Pancreas (tissue), 10 donors: Measurements from ENCODE around the gene PARD3. TPM values are rescaled to one million over a fixed set of nuclear protein-coding genes. Genes with fewer than 3 reads are reported as not detected.

Source experiments
- ATAC-seq, 4 donors: fragments of 200-7000 bp; cut with Tn5 transposase; one replicate each; pipeline versions ENCODE4 v1.8.0 to v1.9.1; 2020; ENCODE audit warnings: mild to moderate bottlenecking in 4 of 4, moderate library complexity in 4 of 4
- DNase-seq, 6 donors: peaks; one replicate each; pipeline ENCODE4 v3.0.0-alpha.2; 2020
- FAIRE-seq: peaks from 2 replicates; lab custom pipeline; 2012; peaks lifted over from hg19 to GRCh38; lab: Jason Lieb, UNC
- H3K27ac ChIP-seq, 4 donors: fragments of 200-600 bp; sonication (generic); 1 replicate in 3 of 4; 2 replicates in 1 of 4; pipeline versions ENCODE4 v1.5.0 to v1.8.0; 2020
- H3K27me3 ChIP-seq, 4 donors: fragments of 200-600 bp; one replicate each; pipeline ENCODE4 v1.8.0; 2021
- H3K36me3 ChIP-seq, 3 donors: fragments of 200-600 bp; sonication (generic) in 1 of 3; one replicate each; pipeline versions ENCODE4 v1.5.0 to v1.8.0; 2020 to 2021
- H3K4me1 ChIP-seq, 3 donors: fragments of 200-600 bp; one replicate each; pipeline ENCODE4 v1.8.0; 2021
- H3K4me3 ChIP-seq, 4 donors: fragments of 200-600 bp; sonication (generic) in 2 of 4; one replicate each; pipeline versions ENCODE4 v1.5.0 to v1.8.0; 2020 to 2021
- H3K9me3 ChIP-seq, 4 donors: fragments of 200-600 bp; one replicate each; pipeline ENCODE4 v1.8.0; 2021
- WGBS, 2 donors: extraction: QIAGEN DNeasy Blood & Tissue Kit; methylation state at CpG; one replicate each; pipeline ENCODE4 v1.1.7; 2013; 5-methylcytosine and 5-hydroxymethylcytosine counted together
- intact Hi-C, 3 donors: fragments of 100-400 bp; cut with DNase I; formaldehyde crosslinking; loops; one replicate each; pipeline versions ENCODE4 v1.11.1 to v1.14.2; 2022
- polyA plus RNA-seq, 2 donors: library from polyadenylated mRNA; stranded (reverse); fragments of 200-250 nt; gene quantifications; one replicate each; pipeline ENCODE4 v1.2.3, GENCODE V29; 2013
- total RNA-seq, 6 donors: library from RNA; stranded (reverse); fragmentation: NEBNext Ultra II Directional in 4 of 6; extraction: Animal tissue kit (Norgen Biotek cat#: 25700) in 4 of 6; gene quantifications; one replicate each; pipeline versions ENCODE4 v1.2.1 to v1.2.4, GENCODE V29; 2021 to 2023
- TF ChIP-seq, protein P1 (sequence below), 4 donors: fragments of 200-600 bp; sonication (generic) in 3 of 4; IDR thresholded peaks; one replicate each; pipeline versions ENCODE4 v1.5.0 to v1.8.0; 2021; ENCODE audit warnings: antibody characterized with exemption in 4 of 4
- donor health status: healthy with polysubstance abuse.
- donor health status: DM: no; HTN: no; CAD: no; lungs with moderate emphysema.
- donor health status: DM: no; HTN: no; CAD: no.
- donor health status: control.
- donor health status: control.
- donor health status: Bipolar disorder and iron deficiency.
- donor health status: DM: yes; HTN: yes; CAD: no.
- donor health status: DM: no; HTN: no; CAD: no.
- donor health status: DM: no; HTN: no; CAD: no.
- donor health status: DM: yes; HTN: yes; CAD: no.

Gene PARD3
- total and polyA plus RNA-seq, 8 donors: 12.8 to 32.3 (median 23.4) TPM

DNA sequence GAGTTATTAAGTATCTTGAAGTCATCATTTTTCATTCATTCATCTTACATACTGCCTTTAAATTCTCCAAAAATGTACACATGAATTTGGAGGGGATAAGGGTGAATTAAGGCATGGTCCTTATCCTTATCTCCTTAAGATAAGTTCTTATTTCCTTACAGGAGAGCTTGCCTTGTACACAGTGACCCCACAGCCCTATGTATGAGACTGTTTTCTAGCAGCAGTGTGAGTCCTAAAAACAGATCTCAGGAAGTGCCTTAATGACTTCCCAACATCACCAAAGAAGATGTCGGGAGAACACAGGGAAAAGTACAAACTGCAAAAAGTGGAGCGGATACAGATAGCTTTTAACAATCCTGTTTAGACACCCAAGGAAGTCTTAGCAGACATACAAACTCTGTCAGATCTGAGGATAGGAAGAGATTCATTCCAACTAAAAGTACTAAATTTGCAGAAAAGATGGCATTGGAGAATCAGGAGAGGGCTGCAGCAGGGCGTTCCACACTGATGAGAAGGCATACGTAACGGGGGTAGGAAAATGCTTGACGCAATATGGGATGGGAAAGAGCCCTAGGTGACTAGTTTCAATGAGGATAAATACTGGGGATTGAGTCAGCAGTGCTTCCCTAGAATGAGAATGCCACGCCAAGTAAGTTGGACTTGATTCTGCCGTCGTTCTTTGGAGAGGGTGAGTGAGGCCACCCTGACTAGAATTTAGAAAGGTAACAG, 570.2 kb downstream of the PARD3 start:
- FAIRE-seq (no peak), ATAC-seq (no peak), DNase-seq (no peak)
- no peaks in the 10 kb centered on the region for H3K27me3 ChIP-seq
- WGBS, 2 donors: 94% methylated on average over 9 of the region's 9 CpGs
- H3K27ac ChIP-seq: no peak overlapping the region
- intact Hi-C loops: no loop called here
- no peaks in the 10 kb centered on the region for H3K9me3 ChIP-seq
- no peak overlapping the region for H3K4me3 ChIP-seq
- no peaks in the 10 kb centered on the region for H3K36me3 ChIP-seq
- TF ChIP-seq, protein P1, sequence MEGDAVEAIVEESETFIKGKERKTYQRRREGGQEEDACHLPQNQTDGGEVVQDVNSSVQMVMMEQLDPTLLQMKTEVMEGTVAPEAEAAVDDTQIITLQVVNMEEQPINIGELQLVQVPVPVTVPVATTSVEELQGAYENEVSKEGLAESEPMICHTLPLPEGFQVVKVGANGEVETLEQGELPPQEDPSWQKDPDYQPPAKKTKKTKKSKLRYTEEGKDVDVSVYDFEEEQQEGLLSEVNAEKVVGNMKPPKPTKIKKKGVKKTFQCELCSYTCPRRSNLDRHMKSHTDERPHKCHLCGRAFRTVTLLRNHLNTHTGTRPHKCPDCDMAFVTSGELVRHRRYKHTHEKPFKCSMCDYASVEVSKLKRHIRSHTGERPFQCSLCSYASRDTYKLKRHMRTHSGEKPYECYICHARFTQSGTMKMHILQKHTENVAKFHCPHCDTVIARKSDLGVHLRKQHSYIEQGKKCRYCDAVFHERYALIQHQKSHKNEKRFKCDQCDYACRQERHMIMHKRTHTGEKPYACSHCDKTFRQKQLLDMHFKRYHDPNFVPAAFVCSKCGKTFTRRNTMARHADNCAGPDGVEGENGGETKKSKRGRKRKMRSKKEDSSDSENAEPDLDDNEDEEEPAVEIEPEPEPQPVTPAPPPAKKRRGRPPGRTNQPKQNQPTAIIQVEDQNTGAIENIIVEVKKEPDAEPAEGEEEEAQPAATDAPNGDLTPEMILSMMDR (IDR thresholded peaks at IDR 0.05): no peak
- H3K4me1 ChIP-seq: no peaks in the 10 kb centered on the region

DNA sequence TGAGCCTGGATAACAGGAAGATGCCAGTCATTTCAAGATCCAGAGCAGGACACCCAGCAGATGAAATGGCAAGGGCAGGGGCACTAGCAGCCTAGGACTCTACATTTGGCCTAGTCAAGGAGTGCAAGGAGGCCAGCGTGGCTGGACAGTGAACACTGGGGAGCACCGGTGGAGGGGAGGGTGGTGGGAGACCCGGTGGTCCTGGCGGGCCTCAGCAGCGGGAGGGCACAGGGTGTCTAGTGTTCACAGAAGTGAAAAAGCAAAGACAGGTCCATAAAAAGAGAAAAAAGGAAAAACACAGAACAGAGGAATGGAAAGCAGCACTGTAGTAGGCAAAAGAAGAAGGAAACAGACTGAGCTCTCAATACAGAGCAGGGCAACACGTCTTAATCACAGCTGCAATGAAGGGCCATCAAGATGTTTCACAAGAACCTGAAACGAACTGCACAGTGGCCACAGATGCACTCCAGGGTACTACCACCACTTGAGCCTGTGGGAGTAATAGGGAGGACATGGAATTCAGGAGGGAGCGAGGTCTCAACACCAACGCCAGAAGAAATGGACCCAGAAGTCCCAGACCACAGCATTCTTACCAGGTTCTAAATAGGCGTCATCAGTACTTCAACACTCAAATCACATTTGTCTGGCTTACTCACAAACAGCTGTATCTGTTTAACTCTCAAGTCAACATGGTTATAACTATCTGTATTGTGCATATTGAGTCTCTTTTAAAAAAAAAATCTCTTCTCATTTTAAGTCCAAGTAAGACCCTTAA, 573.7 kb downstream of the PARD3 start:
- FAIRE-seq (no peak), ATAC-seq (no peak), DNase-seq (no peak)
- H3K4me1 ChIP-seq: no peaks in the 10 kb centered on the region
- intact Hi-C loops: no loop called here
- no peaks in the 10 kb centered on the region for H3K36me3 ChIP-seq
- no peak overlapping the region for H3K4me3 ChIP-seq
- TF ChIP-seq, protein P1 (IDR thresholded peaks at IDR 0.05): no peak
- no peak overlapping the region for H3K27ac ChIP-seq
- no peaks in the 10 kb centered on the region for H3K27me3 ChIP-seq
- whole genome bisulfite sequencing, 2 donors: 94 to 95% methylated on average over 10 of the region's 10 CpGs
- H3K9me3 ChIP-seq: no peaks in the 10 kb centered on the region

DNA sequence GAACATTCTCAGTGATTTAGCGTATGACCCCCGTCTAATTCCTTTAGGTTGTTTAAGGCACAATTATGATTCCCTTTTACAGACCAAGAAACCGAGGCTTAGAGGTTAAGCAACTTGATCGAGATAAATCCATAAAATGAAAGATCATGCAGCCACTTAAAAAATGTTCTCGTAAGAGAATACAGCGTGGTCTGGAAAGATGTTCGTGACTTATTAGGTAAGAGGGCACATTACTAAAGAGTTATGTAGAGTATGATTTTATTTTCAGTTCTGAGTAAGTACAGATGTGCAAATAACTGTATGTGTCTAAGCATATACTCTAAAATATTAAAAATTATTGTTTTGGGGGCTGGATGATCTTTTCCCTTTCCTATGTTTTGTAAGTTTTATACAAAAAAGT, 575.1 kb downstream of the PARD3 start:
- TF ChIP-seq, protein P1 (IDR thresholded peaks at IDR 0.05): no peak
- Histone ChIP-seq H3K9me3 (no peaks in the 10 kb centered on the region), H3K27me3 (no peaks in the 10 kb centered on the region), H3K4me1 (no peaks in the 10 kb centered on the region), H3K36me3 (no peaks in the 10 kb centered on the region), H3K27ac (no peak overlapping the region), H3K4me3 (no peak overlapping the region)
- intact Hi-C loops: no loop called here
- no peak for FAIRE-seq
- WGBS, 2 donors: 95 to 96% methylated on average over 7 of the region's 7 CpGs
- no peak for DNase-seq
- no peak for ATAC-seq

DNA sequence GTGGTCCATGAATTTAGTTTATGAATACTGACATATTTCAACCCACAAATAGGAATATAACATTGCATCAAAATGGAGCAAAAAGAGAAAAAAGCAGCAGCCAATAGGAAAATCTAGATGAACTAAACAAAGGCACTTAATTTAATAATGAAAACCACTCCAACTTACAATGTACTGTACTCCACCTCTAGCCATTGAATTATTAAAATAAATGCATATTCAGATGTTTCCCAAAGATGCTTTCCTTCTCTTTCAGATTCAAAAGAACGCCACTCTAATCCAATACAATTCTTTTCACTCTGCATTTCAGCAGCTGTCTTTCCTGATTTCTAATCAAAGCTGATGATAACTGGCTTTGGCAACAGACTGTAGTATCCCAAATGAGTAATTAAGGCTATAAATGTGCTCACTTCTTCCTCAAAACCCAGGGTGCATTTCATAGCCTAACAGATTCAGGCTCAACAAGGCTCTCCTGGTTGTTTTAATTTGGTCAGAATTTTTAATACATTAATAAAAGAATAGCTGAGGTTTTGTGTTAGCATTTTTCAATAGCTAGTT, 577.1 kb downstream of the PARD3 start:
- TF ChIP-seq, protein P1 (IDR thresholded peaks at IDR 0.05): no peak
- Histone ChIP-seq H3K4me3 (no peak overlapping the region), H3K4me1 (no peaks in the 10 kb centered on the region), H3K27ac (no peak overlapping the region), H3K9me3 (no peaks in the 10 kb centered on the region), H3K27me3 (no peaks in the 10 kb centered on the region), H3K36me3 (no peaks in the 10 kb centered on the region)
- no peak for FAIRE-seq
- no peak for ATAC-seq
- no peak for DNase-seq
- intact Hi-C loops: no loop called here
- WGBS, 2 donors: 91 to 100% methylated on average over 1 of the region's 1 CpG
